Panc1 (cell line): ENCODE measurements around the gene CDH8.

Experiments
- POLR2AphosphoS5 ChIP-seq: IDR thresholded peaks from 2 replicates; pipeline ENCODE4 v1.6.1; 2012; ENCODE audit warnings: mild to moderate bottlenecking, low read depth, low read length, moderate library complexity
- SIN3A ChIP-seq: IDR thresholded peaks from 2 replicates; pipeline ENCODE4 v1.6.1; 2012; ENCODE audit warnings: low read depth, mild to moderate bottlenecking, low read length, moderate library complexity, borderline replicate concordance; ENCODE audit not compliant: insufficient read depth
- TF ChIP-seq, protein P1 (sequence below): fragments of 450-650 bp; IDR thresholded peaks from 2 replicates; pipeline ENCODE4 v1.5.1; 2017; ENCODE audit warnings: mild to moderate bottlenecking

- TF ChIP-seq, protein P1, sequence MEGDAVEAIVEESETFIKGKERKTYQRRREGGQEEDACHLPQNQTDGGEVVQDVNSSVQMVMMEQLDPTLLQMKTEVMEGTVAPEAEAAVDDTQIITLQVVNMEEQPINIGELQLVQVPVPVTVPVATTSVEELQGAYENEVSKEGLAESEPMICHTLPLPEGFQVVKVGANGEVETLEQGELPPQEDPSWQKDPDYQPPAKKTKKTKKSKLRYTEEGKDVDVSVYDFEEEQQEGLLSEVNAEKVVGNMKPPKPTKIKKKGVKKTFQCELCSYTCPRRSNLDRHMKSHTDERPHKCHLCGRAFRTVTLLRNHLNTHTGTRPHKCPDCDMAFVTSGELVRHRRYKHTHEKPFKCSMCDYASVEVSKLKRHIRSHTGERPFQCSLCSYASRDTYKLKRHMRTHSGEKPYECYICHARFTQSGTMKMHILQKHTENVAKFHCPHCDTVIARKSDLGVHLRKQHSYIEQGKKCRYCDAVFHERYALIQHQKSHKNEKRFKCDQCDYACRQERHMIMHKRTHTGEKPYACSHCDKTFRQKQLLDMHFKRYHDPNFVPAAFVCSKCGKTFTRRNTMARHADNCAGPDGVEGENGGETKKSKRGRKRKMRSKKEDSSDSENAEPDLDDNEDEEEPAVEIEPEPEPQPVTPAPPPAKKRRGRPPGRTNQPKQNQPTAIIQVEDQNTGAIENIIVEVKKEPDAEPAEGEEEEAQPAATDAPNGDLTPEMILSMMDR: no peak
- no peak for TF ChIP-seq POLR2AphosphoS5
- TF ChIP-seq SIN3A: no peak
Observed at GRCh38 chr16:61834082-61834481, 202.2 kb downstream of the CDH8 start.
